ENCODE data around the gene MAP3K4. TPM values are rescaled to one million over a fixed set of nuclear protein-coding genes. Genes with fewer than 3 reads are reported as not detected.

The MAP3K4 gene
- total and polyA plus RNA-seq, 7 donors = 4.6 to 79.2 (median 22.7) TPM

GRCh38 chr6:161037873-161038228 lies 46.3 kb downstream of the MAP3K4 start:
- WGBS, 2 donors = 91 to 95% methylated on average over 2 of the region's 2 CpGs
- DNase-seq = no peak
- Histone ChIP-seq H3K9me3 (no peaks in the 10 kb centered on the region), H3K4me3 (no peak overlapping the region), H3K4me1 (peaks cover 0 to 21% (median 19%) of the 10 kb centered on the region in 4 donors), H3K27me3 (no peaks in the 10 kb centered on the region), H3K27ac (peak overlapping the region; percentile 35 to 82 (median 66)), H3K36me3 (peaks cover 0 to 18% (median 0%) of the 10 kb centered on the region in 4 donors)
- intact Hi-C loops (cut with DNase I) = loop anchor here (5.0 kb wide), 1 partner anchor 46 kb away; the partner anchor contains the start of gene MAP3K4
- TF ChIP-seq POLR2A (IDR thresholded peaks at IDR 0.05) (no peak), EP300 (IDR thresholded peaks at IDR 0.05) (no peak), CTCF (IDR thresholded peaks at IDR 0.05) (no peak), POLR2AphosphoS5 (IDR thresholded peaks at IDR 0.05) (no peak)

GRCh38 chr6:161038229-161039031 lies 46.9 kb downstream of the MAP3K4 start:
- H3K4me1 ChIP-seq = peaks cover 0 to 21% (median 19%) of the 10 kb centered on the region in 4 donors
- peak overlapping the region; percentile 35 to 82 (median 66) for H3K27ac ChIP-seq
- no peaks in the 10 kb centered on the region for H3K9me3 ChIP-seq
- WGBS, 2 donors = 73 to 81% methylated on average over 3 of the region's 3 CpGs
- peaks cover 0 to 18% (median 0%) of the 10 kb centered on the region in 4 donors for H3K36me3 ChIP-seq
- intact Hi-C loops (cut with DNase I) = loop anchor here (5.0 kb wide), 1 partner anchor 46 kb away; the partner anchor contains the start of gene MAP3K4
- TF ChIP-seq POLR2A (IDR thresholded peaks at IDR 0.05) (no peak), EP300 (IDR thresholded peaks at IDR 0.05) (peak in 3 of 4 donors; percentile 8 to 18 (median 8)), POLR2AphosphoS5 (IDR thresholded peaks at IDR 0.05) (peak; percentile 62 to 92 (median 84)), CTCF (IDR thresholded peaks at IDR 0.05) (no peak)
- DNase-seq = peak; percentile 90
- no peak overlapping the region for H3K4me3 ChIP-seq
- H3K27me3 ChIP-seq = no peaks in the 10 kb centered on the region

- Histone ChIP-seq H3K27me3 (no peaks in the 10 kb centered on the region), H3K4me1 (peaks cover 0 to 21% (median 19%) of the 10 kb centered on the region in 4 donors), H3K4me3 (no peak overlapping the region), H3K27ac (no peak overlapping the region), H3K9me3 (no peaks in the 10 kb centered on the region), H3K36me3 (peaks cover 0 to 8% (median 0%) of the 10 kb centered on the region in 4 donors)
- intact Hi-C loops (cut with DNase I) = no loop called here
- TF ChIP-seq EP300 (IDR thresholded peaks at IDR 0.05) (no peak), POLR2AphosphoS5 (IDR thresholded peaks at IDR 0.05) (no peak), POLR2A (IDR thresholded peaks at IDR 0.05) (no peak), CTCF (IDR thresholded peaks at IDR 0.05) (no peak)
- 96 to 98% methylated on average over 7 of the region's 7 CpGs for WGBS, 2 donors
- DNase-seq = no peak
These were observed 49.7 kb downstream of the MAP3K4 start for GRCh38 chr6:161041274-161041673.

GRCh38 chr6:161044335-161044734 lies 52.8 kb downstream of the MAP3K4 start:
- intact Hi-C loops (cut with DNase I) = no loop called here
- H3K9me3 ChIP-seq = no peaks in the 10 kb centered on the region
- no peak overlapping the region for H3K4me3 ChIP-seq
- no peak overlapping the region for H3K27ac ChIP-seq
- H3K36me3 ChIP-seq = peaks cover 0 to 16% (median 0%) of the 10 kb centered on the region in 4 donors
- no peak for DNase-seq
- 95 to 97% methylated on average over 2 of the region's 2 CpGs for WGBS, 2 donors
- H3K27me3 ChIP-seq = no peaks in the 10 kb centered on the region
- peaks cover 0 to 4% (median under 1%) of the 10 kb centered on the region in 4 donors for H3K4me1 ChIP-seq
- TF ChIP-seq EP300 (IDR thresholded peaks at IDR 0.05) (no peak), POLR2A (IDR thresholded peaks at IDR 0.05) (no peak), CTCF (IDR thresholded peaks at IDR 0.05) (no peak), POLR2AphosphoS5 (IDR thresholded peaks at IDR 0.05) (no peak)

All from sigmoid colon (tissue), 7 donors.